ENCODE measurements around the gene TRIM65. TPM values are rescaled to one million over a fixed set of nuclear protein-coding genes. Genes with fewer than 3 reads are reported as not detected.

Gene TRIM65
- total RNA-seq, 1 experiment from 2014 or later = 48.6 TPM

DNA sequence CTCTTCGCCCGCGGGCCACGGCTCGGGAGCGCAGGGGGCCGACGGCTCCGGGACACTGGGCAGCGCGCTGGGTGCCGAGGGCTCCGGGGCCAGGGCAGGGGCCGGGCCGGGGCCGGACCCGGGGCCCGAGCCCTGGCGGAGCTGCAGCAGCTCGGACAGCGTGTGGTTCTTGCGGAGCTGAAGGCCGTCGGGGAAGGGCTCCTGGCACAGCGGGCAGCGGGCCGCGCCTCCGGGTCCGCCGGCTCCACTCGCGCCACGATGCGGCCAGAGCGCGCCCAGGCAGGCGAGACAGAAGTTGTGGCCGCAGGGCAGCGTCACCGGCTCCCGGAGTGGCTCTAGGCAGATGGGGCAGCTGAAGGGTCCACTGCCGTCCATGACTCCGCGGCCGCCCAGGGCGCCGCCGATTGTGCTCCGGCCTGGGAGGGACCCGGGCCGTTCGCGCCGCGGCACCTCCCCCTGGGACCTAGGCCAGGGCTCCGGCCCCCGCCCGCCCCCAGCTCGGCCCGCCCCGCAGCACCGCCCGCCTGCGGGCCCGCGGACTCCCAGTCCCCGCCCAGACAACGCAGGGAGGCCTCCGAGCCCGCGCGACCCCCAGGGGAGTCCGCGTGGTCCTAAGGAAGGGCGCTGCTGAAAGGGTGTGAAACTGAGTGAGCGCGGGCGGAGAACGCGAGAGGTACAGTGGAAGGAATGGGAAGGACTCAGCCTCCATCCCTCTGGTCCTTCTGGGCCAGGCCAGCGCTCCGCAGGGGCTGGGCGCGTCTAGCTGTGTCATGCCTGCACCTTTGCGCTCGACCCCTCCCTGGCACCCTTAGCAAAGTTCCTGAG lies 18.4 kb downstream of the TRIM65 start, which contains the start of gene TRIM47:
TRIM47 (minus strand) TSS at position 408 of the 825 bp plus-strand sequence; CDS start at position 375, 33 bp downstream.
- ATAC-seq = peak; percentile 78
- BruUV-seq (replicated peaks) = TSS peak; percentile 76
- intact Hi-C loops (cut with micrococcal nuclease; ENCODE audit: unreplicated experiment) = no loop called here
- peaks cover 22% of the 10 kb centered on the region for H3K4me1 ChIP-seq (ENCODE audit: control insufficient read depth, insufficient read depth, low read length)
- in situ Hi-C loops (cut with HindIII; ENCODE audit: low pct_unique_long_range_greater_than_20kb, low sequenced_read_pairs) = no loop called here
- no peak for DNase-seq (ENCODE audit: low read depth, low spot score)
- H3K27me3 ChIP-seq (ENCODE audit: control insufficient read depth, insufficient read depth, low read length) = no peaks in the 10 kb centered on the region
- CTCF ChIA-PET = interaction anchor here (0.6 to 1.1 kb wide), 7 partner anchors 17 to 247 kb away, joined by 3 to 7 read pairs (median 4); no protein-coding TSS in a partner anchor
- peak within 1 kb of the TSS; percentile 76 to 82 for H3K4me3 ChIP-seq (ENCODE audit: low read depth in 2 of 2, low read length in 2 of 2)
- H3K36me3 ChIP-seq (ENCODE audit: control insufficient read depth, insufficient read depth, low read length) = no peaks in the 10 kb centered on the region; the same call in 1 of the 2 replicates
- no peaks in the 10 kb centered on the region for H3K9me3 ChIP-seq (ENCODE audit: control insufficient read depth, insufficient read depth, low read depth, low read length)
- POLR2A ChIA-PET = interaction anchor here (0.5 to 1.1 kb wide), 6 partner anchors 12 to 302 kb away, joined by 3 to 16 read pairs (median 4); no protein-coding TSS in a partner anchor
- TF ChIP-seq POLR2AphosphoS5 (IDR thresholded peaks at IDR 0.05; ENCODE audit: low read depth, low read length) (peak; percentile 80), REST (IDR thresholded peaks at IDR 0.05; ENCODE audit: insufficient read depth in 1 of 2, low read depth in 2 of 2, low read length in 1 of 2) (no peak), SIN3A (IDR thresholded peaks at IDR 0.05; ENCODE audit: borderline replicate concordance, insufficient read depth, low read depth, low read length) (peak; percentile 83)
- peak within 1 kb of the TSS; percentile 88 for H3K27ac ChIP-seq (ENCODE audit: low read length)

DNA sequence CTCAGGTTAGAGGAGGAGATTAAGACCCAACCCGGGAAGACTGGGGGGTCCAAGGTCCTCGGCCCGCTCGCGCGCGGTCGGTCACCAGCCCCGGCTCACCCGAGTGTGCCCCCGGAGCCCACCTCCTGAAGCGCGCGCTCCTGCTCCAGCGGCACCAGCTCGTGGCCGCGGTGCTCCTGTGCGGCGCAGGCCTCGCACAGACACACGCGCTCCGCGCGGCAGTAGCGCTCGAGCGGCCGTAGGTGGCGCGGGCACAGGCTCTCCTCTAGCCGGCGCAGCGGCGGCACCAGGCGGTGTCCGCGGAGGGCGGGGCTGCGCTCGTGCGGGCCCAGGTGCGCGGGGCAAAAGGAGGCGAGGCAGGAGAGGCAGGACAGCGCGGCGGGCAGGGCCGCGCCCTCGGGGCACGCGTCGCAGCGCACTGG lies 19.0 kb downstream of the TRIM65 start:
- BruUV-seq (replicated peaks) = no TSS peak
- ChIA-PET POLR2A (interaction anchor here (0.6 to 2.8 kb wide), 4 partner anchors 12 to 101 kb away, joined by 3 to 16 read pairs (median 6); a partner anchor contains a TSS), CTCF (interaction anchor here (0.5 to 1.1 kb wide), 5 partner anchors 9 to 103 kb away, joined by 3 to 7 read pairs (median 4); no protein-coding TSS in a partner anchor)
- ATAC-seq (peak; percentile 70), DNase-seq (ENCODE audit: low read depth, low spot score) (no peak)
- TF ChIP-seq REST (IDR thresholded peaks at IDR 0.05; ENCODE audit: insufficient read depth in 1 of 2, low read depth in 2 of 2, low read length in 1 of 2) (no peak), POLR2AphosphoS5 (IDR thresholded peaks at IDR 0.05; ENCODE audit: low read depth, low read length) (no peak), TCF7L2 (IDR thresholded peaks at IDR 0.05; ENCODE audit: low read depth, low read length) (no peak)
- TF ChIP-seq, protein P1, sequence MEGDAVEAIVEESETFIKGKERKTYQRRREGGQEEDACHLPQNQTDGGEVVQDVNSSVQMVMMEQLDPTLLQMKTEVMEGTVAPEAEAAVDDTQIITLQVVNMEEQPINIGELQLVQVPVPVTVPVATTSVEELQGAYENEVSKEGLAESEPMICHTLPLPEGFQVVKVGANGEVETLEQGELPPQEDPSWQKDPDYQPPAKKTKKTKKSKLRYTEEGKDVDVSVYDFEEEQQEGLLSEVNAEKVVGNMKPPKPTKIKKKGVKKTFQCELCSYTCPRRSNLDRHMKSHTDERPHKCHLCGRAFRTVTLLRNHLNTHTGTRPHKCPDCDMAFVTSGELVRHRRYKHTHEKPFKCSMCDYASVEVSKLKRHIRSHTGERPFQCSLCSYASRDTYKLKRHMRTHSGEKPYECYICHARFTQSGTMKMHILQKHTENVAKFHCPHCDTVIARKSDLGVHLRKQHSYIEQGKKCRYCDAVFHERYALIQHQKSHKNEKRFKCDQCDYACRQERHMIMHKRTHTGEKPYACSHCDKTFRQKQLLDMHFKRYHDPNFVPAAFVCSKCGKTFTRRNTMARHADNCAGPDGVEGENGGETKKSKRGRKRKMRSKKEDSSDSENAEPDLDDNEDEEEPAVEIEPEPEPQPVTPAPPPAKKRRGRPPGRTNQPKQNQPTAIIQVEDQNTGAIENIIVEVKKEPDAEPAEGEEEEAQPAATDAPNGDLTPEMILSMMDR (IDR thresholded peaks at IDR 0.05) = no peak; the same call in 1 of the 2 replicates
- H3K27ac ChIP-seq (ENCODE audit: low read length) = peak overlapping the region; percentile 88
- peak overlapping the region; percentile 76 to 82 for H3K4me3 ChIP-seq (ENCODE audit: low read depth in 2 of 2, low read length in 2 of 2)
- no peaks in the 10 kb centered on the region for H3K27me3 ChIP-seq (ENCODE audit: control insufficient read depth, insufficient read depth, low read length)
- intact Hi-C loops (cut with micrococcal nuclease; ENCODE audit: unreplicated experiment) (no loop called here), in situ Hi-C loops (cut with HindIII; ENCODE audit: low pct_unique_long_range_greater_than_20kb, low sequenced_read_pairs) (no loop called here)
- H3K9me3 ChIP-seq (ENCODE audit: control insufficient read depth, insufficient read depth, low read depth, low read length) = no peaks in the 10 kb centered on the region
- H3K36me3 ChIP-seq (ENCODE audit: control insufficient read depth, insufficient read depth, low read length) = no peaks in the 10 kb centered on the region; the same call in 1 of the 2 replicates
- H3K4me1 ChIP-seq (ENCODE audit: control insufficient read depth, insufficient read depth, low read length) = peaks cover 28% of the 10 kb centered on the region

Measured in Panc1 (cell line).